Frontal cortex (tissue), 4 donors: ENCODE data around the gene TNFAIP3. TPM values are rescaled to one million over a fixed set of nuclear protein-coding genes. Genes with fewer than 3 reads are reported as not detected.

Source experiments
- DNase-seq, 2 donors: peaks; one replicate each; pipeline ENCODE4 v3.0.0; 2012; ENCODE audit warnings: low spot score in 2 of 2
- FAIRE-seq: peaks from 2 replicates; lab custom pipeline; 2012; peaks lifted over from hg19 to GRCh38; lab: Jason Lieb, UNC
- total RNA-seq: library from RNA; depleted of rRNA; stranded (reverse); fragments of >200 nt; gene quantifications from one replicate; pipeline ENCODE4 v1.2.3, GENCODE V29; 2014
- donor health status: control.
- donor health status: control.
- donor health status: control.

TNFAIP3 gene
- total RNA-seq, 1 donor from 2014 or later: 1.6 TPM

- DNase-seq: no peak
- FAIRE-seq: no peak
Measured at GRCh38 chr6:137913996-137914529, 47.0 kb downstream of the TNFAIP3 start.

- FAIRE-seq (no peak), DNase-seq (no peak)
Measured at GRCh38 chr6:137914530-137915193, 47.6 kb downstream of the TNFAIP3 start.

- FAIRE-seq: no peak
- no peak for DNase-seq
Measured at GRCh38 chr6:137915790-137916189, 48.7 kb downstream of the TNFAIP3 start.

GRCh38 chr6:137917551-137918325 is 50.7 kb downstream of the TNFAIP3 start:
- no peak for FAIRE-seq
- DNase-seq: no peak

- FAIRE-seq (no peak), DNase-seq (no peak)
Measured at GRCh38 chr6:137919502-137919823, 52.4 kb downstream of the TNFAIP3 start.

- DNase-seq (no peak), FAIRE-seq (no peak)
Measured at GRCh38 chr6:137919837-137920730, 53.0 kb downstream of the TNFAIP3 start.

GRCh38 chr6:137921823-137922222 is 54.8 kb downstream of the TNFAIP3 start:
- no peak for FAIRE-seq
- DNase-seq: no peak

GRCh38 chr6:137923866-137924653 is 57.0 kb downstream of the TNFAIP3 start:
- DNase-seq (no peak), FAIRE-seq (no peak)

- no peak for FAIRE-seq
- no peak for DNase-seq
Measured at GRCh38 chr6:137925141-137925698, 58.2 kb downstream of the TNFAIP3 start.

GRCh38 chr6:137926207-137926731 is 59.2 kb downstream of the TNFAIP3 start:
- FAIRE-seq (no peak), DNase-seq (no peak)

GRCh38 chr6:137926985-137927384 is 59.9 kb downstream of the TNFAIP3 start:
- DNase-seq: no peak

GRCh38 chr6:137927777-137928218 is 60.7 kb downstream of the TNFAIP3 start:
- DNase-seq (no peak), FAIRE-seq (no peak)

More at GRCh38 chr6:137926985-137927384, 59.9 kb downstream of the TNFAIP3 start:
- no peak for FAIRE-seq

GRCh38 chr6:137928286-137928685 is 61.2 kb downstream of the TNFAIP3 start:
- FAIRE-seq (no peak), DNase-seq (no peak)

GRCh38 chr6:137931849-137932465 is 64.9 kb downstream of the TNFAIP3 start:
- FAIRE-seq: no peak
- no peak for DNase-seq
